GM23338 (cell line): ENCODE data around the gene ZNF778.

ENCODE experiments used
- CTCF ChIP-seq, 2 experiments: fragments of 200-600 bp in 1 of 2; sonication (generic) in 1 of 2; conservative IDR thresholded peaks; 2 replicates each; pipeline versions ENCODE4 v1.5.1 to v1.6.1; 2016 to 2017; ENCODE audit warnings: antibody characterized with exemption in 2 of 2, low read depth in 2 of 2, mild to moderate bottlenecking in 2 of 2, moderate library complexity in 1 of 2
- EZH2 ChIP-seq: fragments of 200-600 bp; sonication (generic); IDR thresholded peaks from one replicate; pipeline ENCODE4 v1.8.0; 2017; ENCODE audit warnings: antibody characterized with exemption, mild to moderate bottlenecking, low read depth; ENCODE audit not compliant: unreplicated experiment
- POLR2AphosphoS5 ChIP-seq: IDR thresholded peaks from 2 replicates; pipeline ENCODE4 v1.6.1; 2016; ENCODE audit warnings: antibody characterized with exemption, low read depth

GRCh38 chr16:89282523-89282922, 65.0 kb downstream of the ZNF778 start:
- TF ChIP-seq EZH2 (no peak), CTCF (conservative IDR thresholded peaks at IDR 0.05; ENCODE audit: low read depth in 2 of 2) (no peak), POLR2AphosphoS5 (no peak)
